ENCODE data around the gene SCD5. TPM values are rescaled to one million over a fixed set of nuclear protein-coding genes. Genes with fewer than 3 reads are reported as not detected.

Gene SCD5
- total and polyA plus RNA-seq, 2 donors from 2014 or later, result 41.2 to 55.7 TPM

- TF ChIP-seq CTCF (IDR thresholded peaks at IDR 0.05; ENCODE audit: borderline replicate concordance, extremely low read depth, insufficient read depth), result no peak
- H3K9me3 ChIP-seq (ENCODE audit: control insufficient read depth in 2 of 3, insufficient read depth in 1 of 3, low read length in 3 of 3), result no peaks in the 10 kb centered on the region
- peaks cover 5 to 37% (median 22%) of the 10 kb centered on the region in 3 donors for H3K4me1 ChIP-seq (ENCODE audit: control insufficient read depth in 2 of 3, insufficient read depth in 2 of 3, low read depth in 1 of 3, low read length in 3 of 3)
- no peaks in the 10 kb centered on the region for H3K36me3 ChIP-seq (ENCODE audit: control insufficient read depth in 2 of 3, insufficient read depth in 3 of 3, low read length in 3 of 3)
- intact Hi-C loops (cut with DNase I), result no loop called here
- no peak overlapping the region for H3K4me3 ChIP-seq (ENCODE audit: low read length in 3 of 3)
- no peak overlapping the region for H3K9ac ChIP-seq (ENCODE audit: low read length in 3 of 3)
- H3K27me3 ChIP-seq (ENCODE audit: control insufficient read depth, insufficient read depth, low read length), result no peaks in the 10 kb centered on the region
- DNase-seq (no peak), FAIRE-seq (no peak)
- H3K27ac ChIP-seq (ENCODE audit: low read depth in 2 of 2, low read length in 2 of 2), result peak overlapping the region in 1 of 2 donors; percentile 0
These were observed 20.6 kb downstream of the SCD5 start for GRCh38 chr4:82777857-82778525.

DNA sequence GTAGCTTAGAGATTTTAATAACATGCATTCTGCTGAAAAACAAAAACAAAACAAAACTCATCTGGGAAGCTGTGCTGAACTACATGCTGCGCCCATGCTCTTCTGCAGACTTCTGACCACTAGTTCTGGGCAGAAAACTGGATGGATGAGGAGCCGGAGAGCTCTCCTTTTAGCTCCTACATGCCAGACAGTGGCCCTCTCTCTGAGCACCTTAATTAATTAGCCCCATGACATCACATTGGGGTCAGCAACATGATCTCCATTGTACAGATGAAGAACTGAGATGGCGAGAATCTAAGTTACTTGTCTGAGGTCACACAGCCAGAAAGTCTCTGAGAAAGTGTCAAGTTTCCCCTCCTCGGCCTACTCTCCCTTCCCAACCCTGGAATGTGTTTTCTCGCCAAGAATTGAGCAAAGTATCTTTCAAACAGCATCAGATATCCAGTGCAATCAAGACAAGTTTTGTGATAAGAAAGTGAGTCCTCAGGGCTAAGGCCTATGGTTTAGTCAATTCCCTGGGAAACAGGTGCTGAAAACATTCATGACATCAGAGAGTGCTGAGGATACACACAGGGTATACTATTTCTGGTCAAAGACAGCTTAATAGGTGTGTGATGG, 21.6 kb downstream of the SCD5 start:
- no peak overlapping the region for H3K4me3 ChIP-seq (ENCODE audit: low read length in 3 of 3)
- no peaks in the 10 kb centered on the region for H3K27me3 ChIP-seq (ENCODE audit: control insufficient read depth, insufficient read depth, low read length)
- H3K27ac ChIP-seq (ENCODE audit: low read depth in 2 of 2, low read length in 2 of 2), result no peak overlapping the region
- no peaks in the 10 kb centered on the region for H3K36me3 ChIP-seq (ENCODE audit: control insufficient read depth in 2 of 3, insufficient read depth in 3 of 3, low read length in 3 of 3)
- no peak for TF ChIP-seq CTCF (IDR thresholded peaks at IDR 0.05; ENCODE audit: borderline replicate concordance, extremely low read depth, insufficient read depth)
- intact Hi-C loops (cut with DNase I), result no loop called here
- H3K4me1 ChIP-seq (ENCODE audit: control insufficient read depth in 2 of 3, insufficient read depth in 2 of 3, low read depth in 1 of 3, low read length in 3 of 3), result peaks cover 5 to 37% (median 22%) of the 10 kb centered on the region in 3 donors
- H3K9me3 ChIP-seq (ENCODE audit: control insufficient read depth in 2 of 3, insufficient read depth in 1 of 3, low read length in 3 of 3), result no peaks in the 10 kb centered on the region
- DNase-seq (peak in 1 of 5 donors; percentile 29), FAIRE-seq (no peak)
- no peak overlapping the region for H3K9ac ChIP-seq (ENCODE audit: low read length in 3 of 3)

GRCh38 chr4:82775243-82775642, 23.4 kb downstream of the SCD5 start:
- intact Hi-C loops (cut with DNase I), result no loop called here
- no peak for FAIRE-seq
- H3K4me1 ChIP-seq (ENCODE audit: control insufficient read depth in 2 of 3, insufficient read depth in 2 of 3, low read depth in 1 of 3, low read length in 3 of 3), result peaks cover 5 to 25% (median 19%) of the 10 kb centered on the region in 3 donors
- no peaks in the 10 kb centered on the region for H3K27me3 ChIP-seq (ENCODE audit: control insufficient read depth, insufficient read depth, low read length)
- peak overlapping the region; percentile 53 to 65 for H3K27ac ChIP-seq (ENCODE audit: low read depth in 2 of 2, low read length in 2 of 2)
- H3K4me3 ChIP-seq (ENCODE audit: low read length in 3 of 3), result no peak overlapping the region
- H3K9ac ChIP-seq (ENCODE audit: low read length in 3 of 3), result no peak overlapping the region
- DNase-seq, result no peak
- no peak for TF ChIP-seq CTCF (IDR thresholded peaks at IDR 0.05; ENCODE audit: borderline replicate concordance, extremely low read depth, insufficient read depth)
- H3K9me3 ChIP-seq (ENCODE audit: control insufficient read depth in 2 of 3, insufficient read depth in 1 of 3, low read length in 3 of 3), result no peaks in the 10 kb centered on the region
- no peaks in the 10 kb centered on the region for H3K36me3 ChIP-seq (ENCODE audit: control insufficient read depth in 2 of 3, insufficient read depth in 3 of 3, low read length in 3 of 3)
